Calu3 (cell line): ENCODE data around the gene IGFBPL1. TPM values are rescaled to one million over a fixed set of nuclear protein-coding genes. Genes with fewer than 3 reads are reported as not detected.

ENCODE experiments used
- BruUV-seq: library from RNA; stranded (reverse); fragments of 400-500 nt; replicated peaks from 2 replicates; lab custom pipeline; 2021; lab: Mats Ljungman, UMichigan
- CTCF ChIA-PET: fragments of 300-600 bp; sonication (Branson Sonifier 250); formaldehyde crosslinking; loops from one replicate; lab custom pipeline; 2022; ENCODE audit warnings: antibody characterized with exemption; lab: Charles Lee
- DNase-seq: peaks from one replicate; pipeline ENCODE4 v3.0.0; 2022
- H3K27ac Mint-ChIP-seq: one replicate; pipeline ENCODE4 v1.8.0; 2022; ENCODE audit warnings: mixed read lengths; ENCODE audit not compliant: unreplicated experiment
- H3K27me3 Mint-ChIP-seq: one replicate; pipeline ENCODE4 v1.8.0; 2022; ENCODE audit warnings: mixed read lengths; ENCODE audit not compliant: unreplicated experiment
- H3K36me3 Mint-ChIP-seq: one replicate; pipeline ENCODE4 v1.8.0; 2022; ENCODE audit warnings: mild to moderate bottlenecking, moderate library complexity, mixed read lengths; ENCODE audit not compliant: insufficient read depth, unreplicated experiment
- H3K4me1 Mint-ChIP-seq: one replicate; pipeline ENCODE4 v1.8.0; 2022; ENCODE audit warnings: mild to moderate bottlenecking, low read depth, mixed read lengths; ENCODE audit not compliant: unreplicated experiment
- H3K4me3 Mint-ChIP-seq: one replicate; pipeline ENCODE4 v1.8.0; 2022; ENCODE audit warnings: mild to moderate bottlenecking, low read depth, moderate library complexity, mixed read lengths; ENCODE audit not compliant: unreplicated experiment
- H3K9me3 Mint-ChIP-seq: one replicate; pipeline ENCODE4 v1.8.0; 2022; ENCODE audit warnings: low read depth, mixed read lengths; ENCODE audit not compliant: unreplicated experiment
- intact Hi-C: fragments of 100-400 bp; cut with micrococcal nuclease; formaldehyde crosslinking; loops from one replicate; pipeline ENCODE4 v1.10.0; 2022; ENCODE audit not compliant: unreplicated experiment
- total RNA-seq: library from RNA; stranded (reverse); gene quantifications from 2 replicates; pipeline ENCODE4 v1.2.3, GENCODE V29; 2022
- TF ChIP-seq, protein P1 (sequence below): fragments of 200-600 bp; IDR thresholded peaks from one replicate; pipeline ENCODE4 v1.8.0; 2022; ENCODE audit warnings: antibody characterized with exemption; ENCODE audit not compliant: unreplicated experiment

Gene IGFBPL1
- total RNA-seq, 1 experiment from 2014 or later, result 2.0 TPM

DNA sequence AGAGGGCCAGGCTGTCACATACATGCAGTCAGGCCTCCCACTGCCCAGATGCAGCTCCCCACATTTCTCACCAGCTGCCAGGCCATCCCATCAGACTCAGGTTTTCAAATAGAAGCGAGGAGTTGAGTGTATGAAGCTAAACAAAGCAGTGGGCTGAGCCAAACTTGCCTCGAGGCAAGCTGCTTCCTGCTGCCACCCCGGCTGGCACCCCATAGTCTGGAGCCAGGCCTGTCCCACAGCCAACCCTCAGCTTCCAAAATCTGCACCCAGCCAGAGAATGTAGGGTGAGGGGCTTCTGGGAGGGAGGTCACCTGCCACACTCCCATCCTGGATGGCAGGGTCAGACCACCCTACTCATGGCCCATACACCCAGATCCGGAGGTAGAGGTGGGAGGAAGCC, 54.1 kb downstream of the IGFBPL1 start:
- H3K9me3 Mint-ChIP-seq, result no peaks in the 10 kb centered on the region
- DNase-seq, result no peak
- BruUV-seq, result no TSS peak
- TF ChIP-seq, protein P1, sequence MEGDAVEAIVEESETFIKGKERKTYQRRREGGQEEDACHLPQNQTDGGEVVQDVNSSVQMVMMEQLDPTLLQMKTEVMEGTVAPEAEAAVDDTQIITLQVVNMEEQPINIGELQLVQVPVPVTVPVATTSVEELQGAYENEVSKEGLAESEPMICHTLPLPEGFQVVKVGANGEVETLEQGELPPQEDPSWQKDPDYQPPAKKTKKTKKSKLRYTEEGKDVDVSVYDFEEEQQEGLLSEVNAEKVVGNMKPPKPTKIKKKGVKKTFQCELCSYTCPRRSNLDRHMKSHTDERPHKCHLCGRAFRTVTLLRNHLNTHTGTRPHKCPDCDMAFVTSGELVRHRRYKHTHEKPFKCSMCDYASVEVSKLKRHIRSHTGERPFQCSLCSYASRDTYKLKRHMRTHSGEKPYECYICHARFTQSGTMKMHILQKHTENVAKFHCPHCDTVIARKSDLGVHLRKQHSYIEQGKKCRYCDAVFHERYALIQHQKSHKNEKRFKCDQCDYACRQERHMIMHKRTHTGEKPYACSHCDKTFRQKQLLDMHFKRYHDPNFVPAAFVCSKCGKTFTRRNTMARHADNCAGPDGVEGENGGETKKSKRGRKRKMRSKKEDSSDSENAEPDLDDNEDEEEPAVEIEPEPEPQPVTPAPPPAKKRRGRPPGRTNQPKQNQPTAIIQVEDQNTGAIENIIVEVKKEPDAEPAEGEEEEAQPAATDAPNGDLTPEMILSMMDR, result no peak
- intact Hi-C loops, result no loop called here
- no peak overlapping the region for H3K27ac Mint-ChIP-seq
- no peaks in the 10 kb centered on the region for H3K36me3 Mint-ChIP-seq
- no peak overlapping the region for H3K4me3 Mint-ChIP-seq
- H3K4me1 Mint-ChIP-seq, result no peaks in the 10 kb centered on the region
- peaks cover 5% of the 10 kb centered on the region for H3K27me3 Mint-ChIP-seq
- CTCF ChIA-PET, result no interaction called here

DNA sequence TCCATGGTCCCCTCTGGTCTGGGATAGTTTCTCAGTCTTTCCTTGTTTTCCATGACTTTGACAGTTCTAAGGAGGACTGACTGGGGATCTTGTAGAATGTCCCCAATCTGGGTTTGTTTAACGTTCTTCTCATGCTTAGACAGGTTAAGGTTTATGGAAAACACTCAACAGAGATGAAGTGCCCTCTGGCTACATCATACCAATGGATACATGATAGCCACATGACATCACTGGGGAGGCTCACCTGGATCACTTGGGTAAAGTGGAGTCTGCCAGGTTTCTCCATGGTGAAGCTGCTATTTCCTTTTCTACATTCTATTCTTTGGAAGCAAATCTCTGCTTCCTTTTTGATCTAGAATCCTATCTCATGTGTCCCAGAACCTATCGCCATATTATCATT, 55.5 kb downstream of the IGFBPL1 start:
- TF ChIP-seq, protein P1, result no peak
- BruUV-seq, result no TSS peak
- H3K4me3 Mint-ChIP-seq, result no peak overlapping the region
- no peaks in the 10 kb centered on the region for H3K9me3 Mint-ChIP-seq
- intact Hi-C loops, result no loop called here
- H3K36me3 Mint-ChIP-seq, result no peaks in the 10 kb centered on the region
- CTCF ChIA-PET, result no interaction called here
- H3K4me1 Mint-ChIP-seq, result no peaks in the 10 kb centered on the region
- no peaks in the 10 kb centered on the region for H3K27me3 Mint-ChIP-seq
- DNase-seq, result no peak
- no peak overlapping the region for H3K27ac Mint-ChIP-seq

DNA sequence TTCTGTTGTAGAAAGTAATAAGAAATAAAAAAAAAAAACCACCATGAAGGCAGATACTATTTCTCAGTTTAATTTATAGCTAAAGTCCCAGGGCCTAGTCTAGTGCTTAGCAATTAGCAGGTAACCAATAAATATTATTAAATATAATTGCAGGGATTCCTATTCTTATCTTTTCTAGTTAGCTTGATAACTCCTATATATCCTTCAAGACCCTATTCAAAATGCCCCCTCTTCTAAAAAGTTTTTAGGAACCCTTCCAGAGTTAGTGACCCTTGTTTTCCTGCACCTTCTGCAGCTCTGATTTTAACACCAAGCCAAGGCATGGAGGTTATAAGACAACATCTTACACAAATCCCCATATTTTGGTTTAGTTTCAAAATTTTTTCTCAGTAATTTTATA, 56.4 kb downstream of the IGFBPL1 start:
- Mint-ChIP-seq H3K9me3 (no peaks in the 10 kb centered on the region), H3K4me3 (no peak overlapping the region), H3K36me3 (no peaks in the 10 kb centered on the region), H3K27ac (no peak overlapping the region), H3K4me1 (peaks cover 7% of the 10 kb centered on the region), H3K27me3 (no peaks in the 10 kb centered on the region)
- TF ChIP-seq, protein P1, result no peak
- no TSS peak for BruUV-seq
- intact Hi-C loops, result no loop called here
- CTCF ChIA-PET, result interaction anchor here (0.6 kb wide), 1 partner anchor 16 kb away, joined by 3 read pairs; no protein-coding TSS in a partner anchor
- no peak for DNase-seq

DNA sequence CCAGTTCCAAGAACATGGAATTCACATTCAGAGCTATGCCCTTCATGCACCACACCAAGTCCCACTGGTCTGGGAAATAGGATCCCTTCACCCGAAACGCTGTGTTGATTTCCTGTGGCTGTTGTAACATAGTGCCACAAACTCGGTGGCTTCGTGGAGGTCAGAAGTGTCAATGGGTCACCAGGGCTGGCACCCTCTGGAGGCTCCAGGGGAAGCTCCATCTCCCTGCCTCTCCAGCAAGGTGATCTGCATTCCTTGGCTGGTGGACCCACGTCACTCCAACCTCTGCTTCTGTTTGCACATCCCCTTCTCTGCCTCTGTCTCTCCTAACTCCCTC, 60.7 kb downstream of the IGFBPL1 start:
- Mint-ChIP-seq H3K4me1 (peaks cover 8% of the 10 kb centered on the region), H3K27me3 (no peaks in the 10 kb centered on the region), H3K9me3 (no peaks in the 10 kb centered on the region), H3K36me3 (no peaks in the 10 kb centered on the region), H3K4me3 (no peak overlapping the region), H3K27ac (no peak overlapping the region)
- DNase-seq, result no peak
- intact Hi-C loops, result no loop called here
- BruUV-seq, result no TSS peak
- TF ChIP-seq, protein P1, result no peak
- CTCF ChIA-PET, result no interaction called here
